ENCODE results near the gene RBM6.
"Not testable (repeated sequence)": the region's sequence is repeated elsewhere in the genome, so short reads cannot be mapped to it uniquely, and the experiment has no call there.

The RBM6 gene, protein sequence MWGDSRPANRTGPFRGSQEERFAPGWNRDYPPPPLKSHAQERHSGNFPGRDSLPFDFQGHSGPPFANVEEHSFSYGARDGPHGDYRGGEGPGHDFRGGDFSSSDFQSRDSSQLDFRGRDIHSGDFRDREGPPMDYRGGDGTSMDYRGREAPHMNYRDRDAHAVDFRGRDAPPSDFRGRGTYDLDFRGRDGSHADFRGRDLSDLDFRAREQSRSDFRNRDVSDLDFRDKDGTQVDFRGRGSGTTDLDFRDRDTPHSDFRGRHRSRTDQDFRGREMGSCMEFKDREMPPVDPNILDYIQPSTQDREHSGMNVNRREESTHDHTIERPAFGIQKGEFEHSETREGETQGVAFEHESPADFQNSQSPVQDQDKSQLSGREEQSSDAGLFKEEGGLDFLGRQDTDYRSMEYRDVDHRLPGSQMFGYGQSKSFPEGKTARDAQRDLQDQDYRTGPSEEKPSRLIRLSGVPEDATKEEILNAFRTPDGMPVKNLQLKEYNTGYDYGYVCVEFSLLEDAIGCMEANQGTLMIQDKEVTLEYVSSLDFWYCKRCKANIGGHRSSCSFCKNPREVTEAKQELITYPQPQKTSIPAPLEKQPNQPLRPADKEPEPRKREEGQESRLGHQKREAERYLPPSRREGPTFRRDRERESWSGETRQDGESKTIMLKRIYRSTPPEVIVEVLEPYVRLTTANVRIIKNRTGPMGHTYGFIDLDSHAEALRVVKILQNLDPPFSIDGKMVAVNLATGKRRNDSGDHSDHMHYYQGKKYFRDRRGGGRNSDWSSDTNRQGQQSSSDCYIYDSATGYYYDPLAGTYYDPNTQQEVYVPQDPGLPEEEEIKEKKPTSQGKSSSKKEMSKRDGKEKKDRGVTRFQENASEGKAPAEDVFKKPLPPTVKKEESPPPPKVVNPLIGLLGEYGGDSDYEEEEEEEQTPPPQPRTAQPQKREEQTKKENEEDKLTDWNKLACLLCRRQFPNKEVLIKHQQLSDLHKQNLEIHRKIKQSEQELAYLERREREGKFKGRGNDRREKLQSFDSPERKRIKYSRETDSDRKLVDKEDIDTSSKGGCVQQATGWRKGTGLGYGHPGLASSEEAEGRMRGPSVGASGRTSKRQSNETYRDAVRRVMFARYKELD

DNA sequence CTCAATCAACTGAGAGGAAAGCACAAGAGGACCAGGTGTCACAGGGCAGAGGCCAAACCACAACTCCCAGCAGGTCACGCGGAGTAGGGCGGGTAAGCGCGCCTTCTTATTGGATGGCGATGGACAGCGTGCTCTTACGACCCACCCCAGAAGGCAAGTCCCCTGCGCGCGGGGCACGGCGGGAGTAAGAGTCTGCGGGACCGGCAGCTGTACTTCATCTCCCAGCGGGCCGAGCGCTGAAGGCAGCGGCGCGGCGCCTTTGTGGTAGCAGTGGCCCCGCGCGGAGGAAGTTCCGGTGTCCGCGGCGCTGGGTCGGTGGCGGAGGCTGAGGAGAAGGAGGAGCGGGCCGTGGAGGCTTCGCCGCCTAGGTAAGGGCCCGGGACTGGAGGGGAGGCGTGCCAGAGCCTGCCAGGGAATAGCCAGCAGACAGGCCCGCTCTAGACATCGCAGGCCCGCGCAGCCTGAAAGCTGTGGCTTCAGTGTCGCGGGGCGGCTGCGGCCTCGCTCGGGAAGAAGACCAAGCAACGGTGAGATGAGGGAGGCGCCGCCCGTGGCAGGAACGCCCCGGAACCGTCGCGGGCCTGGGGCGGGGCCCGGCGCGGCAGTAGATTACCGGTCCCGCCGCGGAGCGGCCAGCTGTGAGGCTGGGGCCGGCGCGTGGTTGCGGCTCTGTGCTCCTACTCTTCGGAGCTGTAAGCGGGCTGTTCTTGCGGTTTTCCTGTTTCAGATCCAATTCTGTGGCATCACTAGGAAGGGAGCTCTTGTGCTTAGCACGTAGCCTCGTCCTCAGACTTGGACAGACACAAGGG, at the start of gene RBM6:
TSS of gene RBM6 (plus strand) at position 293 of the 809 bp plus-strand sequence. CDS start 22,492 bp downstream, outside the sequence.
- DNase-seq (ENCODE audit: low read depth): peak; percentile 94

DNA sequence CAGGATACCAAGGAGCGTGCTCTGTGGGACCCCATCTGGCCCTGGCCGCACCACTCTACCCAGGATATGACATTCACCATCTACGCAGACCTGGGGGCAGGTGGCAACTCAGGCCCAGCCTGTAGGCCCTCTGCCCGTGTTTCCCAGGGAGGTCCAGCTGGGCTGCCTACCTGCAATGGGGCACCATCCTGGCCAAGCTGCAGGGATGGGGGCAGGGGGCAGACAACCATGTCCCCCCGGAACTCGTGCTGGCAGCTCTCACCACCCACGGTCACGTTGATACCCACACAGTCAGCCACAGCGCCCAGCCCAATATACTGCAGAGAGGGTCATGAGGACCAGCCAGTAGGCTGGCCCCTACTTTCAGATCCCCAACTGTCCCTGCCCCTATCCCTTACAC, 44.2 kb upstream of the RBM6 start:
- DNase-seq (ENCODE audit: low read depth): no peak

DNA sequence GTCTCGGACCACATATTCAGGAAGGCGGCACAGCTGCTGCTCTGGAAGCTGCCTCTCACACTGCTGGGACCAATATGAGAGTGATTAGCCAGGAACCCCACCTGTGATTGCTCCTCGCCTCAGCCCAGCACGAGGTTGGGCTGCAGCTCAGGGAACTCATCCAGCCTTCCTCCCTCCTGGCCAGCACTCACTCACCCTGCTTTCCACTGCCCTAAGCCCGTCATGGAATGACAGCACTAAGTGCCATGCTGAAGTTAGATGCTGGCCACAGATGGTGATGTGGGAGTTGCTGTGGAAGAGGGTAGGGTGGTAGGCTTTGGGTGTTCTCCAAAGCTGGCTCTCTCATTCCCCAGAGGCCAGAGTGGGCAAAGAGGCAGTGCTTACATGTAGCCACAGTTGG, 43.6 kb upstream of the RBM6 start:
- no peak for DNase-seq (ENCODE audit: low read depth)

DNA sequence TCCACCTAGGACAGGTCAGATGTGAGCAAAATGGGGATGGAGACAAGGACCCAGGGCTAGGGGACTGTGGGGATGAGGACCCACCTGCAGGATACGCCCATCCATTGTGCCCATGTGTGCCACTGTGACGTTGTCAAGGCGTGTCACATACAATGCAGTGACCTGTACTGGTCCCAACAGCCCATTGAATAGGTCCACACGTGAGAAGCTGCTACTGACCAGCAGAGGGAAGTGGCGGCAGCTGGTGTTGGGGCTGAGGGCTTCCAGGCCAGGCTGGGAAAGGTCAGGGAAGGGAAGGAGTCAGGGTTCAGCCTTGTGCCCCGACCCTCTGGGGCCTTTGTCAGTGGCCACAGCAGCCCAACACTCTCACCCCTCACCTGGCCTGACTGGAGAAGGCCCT, 41.0 kb upstream of the RBM6 start:
- DNase-seq (ENCODE audit: low read depth): no peak

DNA sequence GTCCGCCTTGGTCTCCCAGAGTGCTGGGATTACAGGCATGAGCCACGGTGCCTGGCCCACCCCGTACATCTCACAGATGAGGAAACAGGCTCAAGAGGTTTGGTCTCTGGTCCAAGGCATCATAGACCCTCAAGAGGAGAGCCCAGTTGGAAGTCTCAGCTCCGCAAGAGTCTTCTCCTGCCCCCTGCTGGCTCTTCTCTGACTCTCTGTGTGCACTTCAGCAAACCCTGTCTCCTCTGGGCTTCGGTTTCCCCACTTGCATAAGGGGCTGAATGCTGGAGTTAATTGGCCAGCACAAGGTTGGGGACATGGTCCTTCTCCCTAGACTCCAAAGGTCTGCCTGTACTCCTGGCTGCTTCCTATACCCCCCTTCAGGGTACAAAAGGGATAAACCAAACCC, 40.1 kb upstream of the RBM6 start:
- no peak for DNase-seq (ENCODE audit: low read depth)

DNA sequence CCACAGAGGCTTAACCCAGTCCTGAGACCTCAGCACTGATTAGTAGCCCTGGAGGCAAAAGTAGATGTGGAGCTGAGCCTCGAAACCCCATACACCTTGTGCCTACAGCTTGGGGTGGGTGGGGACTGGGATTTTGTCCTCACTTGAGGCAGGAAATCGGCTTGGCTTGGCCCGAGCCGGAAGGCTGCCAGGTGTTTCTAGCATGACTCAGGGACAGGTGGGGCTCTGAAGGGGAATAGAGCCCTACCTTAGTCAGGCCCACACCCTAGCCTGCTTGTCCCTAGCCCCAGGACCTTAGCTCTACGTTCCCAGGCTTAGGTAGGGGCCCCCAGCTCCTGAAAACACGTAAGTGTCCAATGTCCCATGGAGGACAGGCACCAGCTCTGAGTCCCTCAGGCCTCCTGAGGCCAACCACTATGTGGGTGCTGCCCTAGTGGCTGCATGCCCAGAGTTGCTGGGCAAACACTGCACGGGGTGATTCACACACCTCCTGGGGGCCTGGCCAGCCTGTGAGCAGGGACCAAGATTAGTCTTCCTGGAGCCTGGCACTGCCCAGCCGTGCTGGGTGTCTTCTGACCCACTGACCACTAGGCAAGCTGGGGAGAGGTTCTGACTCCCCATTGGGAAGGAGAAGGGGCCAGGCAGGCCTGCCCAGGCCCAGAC, 39.3 kb upstream of the RBM6 start:
- DNase-seq (ENCODE audit: low read depth): no peak

DNA sequence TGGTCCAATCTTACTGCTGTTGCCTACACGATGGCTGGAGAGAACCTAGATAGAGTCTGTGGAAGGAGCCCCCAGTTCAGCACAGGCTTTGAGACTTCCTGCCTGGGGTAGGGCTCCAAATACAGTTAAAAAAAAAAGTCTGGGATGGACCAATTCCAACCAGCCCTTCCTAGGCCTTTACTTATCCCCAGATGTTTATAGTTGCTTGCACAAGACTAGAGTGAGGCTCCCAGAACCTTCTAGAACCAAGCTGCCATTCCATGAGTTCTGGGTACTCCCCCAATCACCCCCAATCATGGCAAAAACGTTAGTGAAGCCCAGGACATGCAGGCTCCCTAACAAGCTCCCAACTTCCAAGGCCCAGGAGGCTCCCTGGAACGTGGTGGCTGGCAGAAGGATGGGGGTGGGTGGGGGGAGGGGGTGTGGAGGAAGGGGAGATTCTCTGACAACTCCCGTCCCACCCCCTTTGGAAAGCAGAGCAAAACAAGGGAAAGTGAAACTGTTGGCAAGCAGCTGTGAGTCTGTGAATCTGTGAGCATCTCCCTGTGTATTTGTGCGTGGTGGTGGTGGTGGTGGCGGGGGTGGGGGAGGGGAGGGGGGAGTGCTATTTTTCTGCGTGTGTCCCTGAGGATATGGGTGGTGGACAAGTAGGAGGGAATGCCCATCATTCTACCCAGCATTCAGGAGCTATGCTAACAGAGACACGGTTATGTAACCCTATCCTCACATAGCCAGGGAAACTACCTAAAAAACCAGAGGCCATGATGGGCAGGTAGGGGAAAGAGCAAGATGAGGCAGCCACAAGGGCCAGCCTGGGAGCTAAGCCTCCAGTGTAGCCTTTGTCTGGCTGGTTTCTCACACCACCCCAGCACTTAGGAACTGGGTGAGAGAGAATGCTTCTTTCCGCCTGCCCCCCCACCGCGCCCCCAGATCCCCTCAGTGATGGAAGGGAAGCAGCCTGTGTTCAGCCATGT, 38.3 kb upstream of the RBM6 start:
- DNase-seq (ENCODE audit: low read depth): no peak

DNA sequence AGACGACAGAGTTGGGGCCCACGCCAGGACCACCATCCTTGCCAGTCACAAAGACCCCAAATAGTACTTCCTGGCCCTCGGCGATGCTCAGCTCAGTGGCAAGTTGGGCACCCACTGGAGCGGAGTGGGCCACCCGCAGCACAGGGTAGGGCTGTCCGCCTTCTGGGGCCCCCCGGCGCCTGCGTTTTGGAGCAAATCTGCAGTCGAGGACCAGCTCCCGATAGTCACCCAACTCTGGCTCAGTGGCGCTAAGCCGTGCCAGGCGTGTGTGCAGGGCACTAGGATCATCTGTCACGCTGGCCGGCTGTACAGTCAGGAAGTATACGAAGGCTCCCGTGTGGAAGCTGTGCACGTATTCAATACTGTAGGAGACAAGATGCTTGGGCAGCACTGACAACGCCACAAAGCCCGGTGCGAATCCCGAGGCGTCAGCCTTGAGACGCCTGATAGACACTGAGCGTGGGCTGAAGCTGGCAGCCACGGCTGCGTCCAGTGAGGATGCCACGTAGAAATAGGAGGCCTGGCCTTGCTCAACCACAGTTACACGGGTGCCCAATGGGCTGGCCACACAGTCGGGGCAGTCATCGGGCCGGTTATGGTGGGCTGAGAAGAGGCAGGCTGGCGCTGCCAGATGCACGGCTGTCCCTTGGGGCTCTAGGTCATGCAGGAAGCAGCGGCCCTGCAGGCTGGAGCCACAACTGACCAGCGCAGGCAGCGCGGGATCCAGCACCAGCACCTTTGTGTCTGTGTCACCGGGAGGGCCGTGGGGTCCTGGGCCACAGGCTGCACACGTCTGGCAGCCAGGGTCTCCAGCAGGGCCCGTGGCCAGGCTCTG, 37.2 kb upstream of the RBM6 start:
- DNase-seq (ENCODE audit: low read depth): no peak

DNA sequence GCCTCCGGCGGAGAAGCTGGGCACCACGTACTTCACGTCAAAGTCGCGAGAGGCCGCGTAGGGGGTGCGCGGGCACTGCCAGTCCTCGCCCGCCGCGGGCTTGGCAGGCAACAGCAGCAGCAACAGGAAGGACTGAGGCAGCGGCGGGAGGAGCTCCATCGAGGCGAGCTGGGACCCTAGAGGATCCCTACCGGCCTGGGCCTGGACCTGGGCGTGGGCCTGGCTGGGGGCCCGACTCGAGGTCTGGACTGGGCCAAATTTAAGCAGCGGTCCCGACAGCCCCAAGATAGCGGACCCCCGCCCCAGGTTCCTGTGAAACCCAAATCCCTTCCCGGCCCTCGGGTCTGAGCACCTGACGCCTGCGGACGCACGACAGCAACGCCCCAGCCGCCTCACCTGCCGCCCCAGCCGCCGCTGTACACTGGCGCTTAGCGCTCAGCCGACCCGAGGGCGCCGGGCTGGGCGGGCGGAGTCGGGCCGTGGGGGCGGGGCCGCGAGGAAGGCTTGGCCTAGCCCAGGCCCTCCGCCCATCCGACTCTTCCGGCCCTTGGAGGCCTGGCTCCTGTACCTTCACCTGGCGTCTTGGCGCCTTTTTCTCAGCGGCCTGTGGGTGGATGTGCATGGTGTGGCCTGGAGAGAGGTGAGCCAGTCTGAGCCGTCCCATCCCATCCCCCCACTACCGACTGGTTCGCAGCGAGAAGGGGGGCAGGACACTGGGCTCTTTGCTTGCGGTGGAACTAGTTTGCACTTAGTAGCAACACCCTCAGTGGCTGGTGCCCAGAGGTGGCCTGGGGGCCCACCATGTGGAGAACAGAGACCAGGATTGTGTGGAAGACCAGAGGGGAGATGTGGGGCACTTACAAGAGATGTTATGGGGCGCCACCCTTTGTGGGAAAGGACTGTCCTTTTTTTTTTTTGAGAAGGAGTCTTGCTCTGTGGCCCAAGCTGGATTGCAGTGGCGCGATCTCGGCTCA, 36.2 kb upstream of the RBM6 start, which contains the start of gene MST1R:
TSS of gene MST1R (minus strand) at position 423 of the 974 bp plus-strand sequence. CDS start at position 159, 264 bp downstream.
- peak; percentile 88 for DNase-seq (ENCODE audit: low read depth)

DNA sequence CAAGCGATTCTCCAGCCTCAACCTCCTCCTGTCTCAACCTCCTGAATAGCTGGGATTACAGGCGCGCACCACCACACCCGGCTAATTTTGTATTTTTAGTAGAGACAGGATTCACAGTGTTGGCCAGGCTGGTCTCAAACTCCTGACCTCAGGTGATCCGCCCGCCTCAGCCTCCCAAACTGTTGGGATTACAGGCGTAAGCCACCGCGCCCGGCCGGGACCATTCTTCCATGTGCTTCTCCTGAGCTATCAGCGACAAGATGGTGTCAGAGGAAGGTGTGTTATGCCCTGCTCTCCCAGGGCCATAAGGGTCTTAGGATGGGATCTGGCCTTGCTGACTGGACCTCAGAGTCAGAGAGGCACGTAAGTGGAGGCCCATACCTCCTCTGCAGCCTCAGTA, 35.5 kb upstream of the RBM6 start:
- not testable (repeated sequence) for DNase-seq (ENCODE audit: low read depth)

DNA sequence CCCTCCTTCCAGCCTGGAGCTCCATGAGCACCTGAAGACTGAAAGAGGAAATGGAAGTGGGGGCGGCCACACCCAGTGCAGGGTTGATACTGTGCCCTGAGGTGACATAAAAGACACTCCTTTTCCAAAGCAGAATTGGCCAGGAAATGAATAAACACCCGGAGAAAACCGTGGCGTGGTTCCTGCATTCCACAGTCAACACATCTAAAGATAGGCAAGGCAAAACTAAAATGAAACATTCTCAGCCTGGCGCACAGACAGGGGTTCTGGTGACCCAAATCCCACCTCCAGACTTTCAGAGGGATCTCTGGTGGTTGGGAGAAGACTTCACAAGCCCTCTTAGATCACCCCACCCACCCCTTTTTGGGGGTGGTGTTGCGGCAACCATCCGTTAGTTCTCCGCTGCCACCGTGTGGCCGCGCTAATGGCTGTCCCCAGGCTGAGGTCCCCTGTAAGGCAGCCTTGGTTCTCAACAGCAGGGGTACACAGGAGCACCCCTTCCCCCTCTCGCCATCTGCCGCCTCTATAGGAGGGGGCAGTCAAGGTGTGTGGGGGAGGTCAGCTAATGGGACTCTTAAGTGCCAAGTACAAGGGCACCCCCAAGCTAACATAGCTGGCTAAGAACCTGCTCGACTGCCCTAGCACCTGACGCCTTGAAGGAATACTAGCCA, 33.7 kb upstream of the RBM6 start:
- peak; percentile 48 for DNase-seq (ENCODE audit: low read depth)

DNA sequence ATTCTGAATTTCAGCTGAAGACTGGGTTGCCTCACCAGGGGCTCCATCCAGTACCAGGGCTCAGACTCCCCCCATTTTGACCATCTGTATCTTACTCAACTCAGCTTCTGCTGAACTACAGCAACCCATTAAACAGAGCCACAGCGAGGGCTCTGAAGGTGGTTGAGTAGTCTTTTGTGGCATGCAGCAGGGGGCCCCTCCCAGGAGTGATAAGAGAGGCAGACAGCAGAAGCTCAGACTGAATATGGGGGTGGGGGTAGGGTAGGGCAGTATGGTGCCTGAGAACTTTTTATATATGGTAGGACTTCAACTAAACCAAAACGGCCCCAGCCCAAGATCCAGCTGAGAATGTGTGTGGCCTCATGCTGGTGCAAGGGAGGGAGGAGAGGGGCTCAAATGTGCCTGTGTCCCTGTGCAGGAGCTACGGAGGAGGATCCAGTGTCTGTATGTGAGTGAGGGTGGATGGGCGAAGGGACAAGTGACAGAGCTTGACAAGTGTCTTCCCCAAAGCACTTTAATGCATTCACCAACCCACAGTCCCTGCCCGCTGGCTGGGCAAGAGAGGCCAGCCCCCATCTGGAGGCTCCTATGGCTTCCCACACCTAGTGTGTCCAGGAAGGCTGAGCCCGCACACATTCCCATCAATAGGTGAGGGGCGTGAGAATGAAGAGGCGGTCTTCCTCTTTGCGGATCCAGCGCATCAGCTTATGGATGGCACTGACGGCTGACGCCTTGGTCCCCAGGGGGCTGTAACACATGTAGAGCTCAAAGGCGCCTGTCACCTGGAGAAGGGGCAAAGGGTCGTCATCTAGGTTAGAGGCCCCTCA, 31.4 kb upstream of the RBM6 start:
- DNase-seq (ENCODE audit: low read depth): no peak

DNA sequence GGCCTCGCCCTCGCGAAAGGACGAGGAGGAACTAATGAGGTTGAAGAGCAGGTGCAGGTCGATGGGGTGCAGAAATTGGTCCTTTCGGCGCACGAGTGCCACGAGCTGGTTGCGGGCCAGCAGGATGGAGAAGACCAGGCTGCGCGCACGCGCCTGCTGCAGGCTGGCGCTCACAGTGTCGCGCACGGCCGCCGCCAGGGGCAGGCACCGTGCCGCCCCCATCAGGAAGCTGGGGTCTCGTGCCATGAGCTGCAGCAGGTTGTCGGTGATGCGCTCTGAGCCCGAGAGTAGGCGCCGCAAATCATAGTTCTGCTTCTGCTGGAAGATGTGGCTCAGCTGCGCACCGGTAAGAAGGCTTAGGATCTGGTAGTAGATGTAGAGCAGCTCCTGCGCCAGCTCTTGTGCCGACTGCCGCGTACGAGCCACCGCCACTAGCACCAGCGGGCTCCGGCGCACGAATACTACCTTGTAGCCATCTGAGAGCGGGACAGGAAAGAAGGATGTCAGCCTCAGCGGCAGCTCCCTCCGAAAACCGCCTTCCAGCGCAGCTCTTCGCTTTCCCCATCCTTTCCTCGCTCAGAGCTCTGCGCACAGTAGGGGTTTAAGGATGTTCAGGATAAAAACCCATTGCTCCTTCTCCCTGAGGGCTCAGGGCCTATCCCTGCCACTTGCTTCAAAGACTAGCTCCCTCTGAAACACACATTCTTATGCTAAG, 29.4 kb upstream of the RBM6 start:
- no peak for DNase-seq (ENCODE audit: low read depth)

DNA sequence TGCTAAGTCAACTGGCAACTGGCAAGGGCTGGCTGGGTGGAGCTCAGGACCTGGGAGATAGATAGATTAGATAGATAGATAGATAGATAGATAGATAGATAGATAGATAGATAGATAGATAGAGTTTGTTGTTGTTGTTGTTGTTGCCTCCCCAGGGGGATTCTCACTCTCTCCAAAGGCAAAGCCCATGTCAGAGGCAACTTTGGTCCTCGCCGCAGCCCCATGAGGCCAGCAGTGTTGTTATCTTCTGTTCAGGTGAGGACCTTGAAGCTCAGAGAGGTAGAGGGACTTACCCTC, 28.9 kb upstream of the RBM6 start:
- DNase-seq (ENCODE audit: low read depth): no peak

DNA sequence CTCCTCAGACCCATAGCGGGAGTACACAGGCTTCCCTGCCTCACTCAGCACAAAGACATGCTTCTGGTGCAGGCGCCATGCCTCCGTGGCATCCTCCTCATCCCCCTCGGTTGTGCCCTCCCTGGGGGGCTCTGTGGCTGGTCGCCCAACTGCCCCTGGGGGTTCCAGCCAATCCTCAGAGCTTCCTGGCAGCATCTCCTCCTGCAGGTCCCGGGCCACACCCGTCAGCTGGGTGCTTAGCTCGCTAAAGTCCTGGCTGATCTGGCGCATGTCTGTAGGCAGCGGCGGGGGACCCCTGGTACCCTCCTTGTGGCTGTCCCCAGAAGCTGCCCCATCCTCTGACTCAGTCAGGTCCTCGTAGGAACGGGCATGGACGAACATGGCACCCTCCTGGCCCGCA, 28.3 kb upstream of the RBM6 start:
- no peak for DNase-seq (ENCODE audit: low read depth)

DNA sequence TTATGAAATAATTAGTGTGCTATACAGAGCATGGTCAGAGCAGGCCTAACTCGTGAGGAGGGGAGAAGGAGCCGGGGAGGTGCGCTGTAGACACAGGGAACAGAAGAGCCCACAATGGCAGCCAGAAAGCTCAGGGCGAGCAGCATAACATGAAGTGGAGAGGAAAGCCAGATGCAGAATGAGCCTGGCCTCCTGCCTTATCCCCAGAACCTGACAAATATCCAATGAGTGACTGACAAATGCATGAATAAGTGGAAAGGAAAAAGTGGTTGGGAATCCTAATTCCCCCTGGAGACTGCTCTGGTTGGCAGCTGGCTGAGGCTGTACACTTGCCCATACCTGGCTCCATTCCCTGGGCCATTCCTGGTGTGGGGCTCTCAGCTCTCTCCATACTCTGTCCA, 27.1 kb upstream of the RBM6 start:
- no peak for DNase-seq (ENCODE audit: low read depth)
